ENCODE results near the gene GORAB. TPM values are rescaled to one million over a fixed set of nuclear protein-coding genes. Genes with fewer than 3 reads are reported as not detected.

GORAB gene
- polyA plus RNA-seq, 1 of the 3 experiments (the other 2 are of a cell fraction) = 10.5 TPM

DNA sequence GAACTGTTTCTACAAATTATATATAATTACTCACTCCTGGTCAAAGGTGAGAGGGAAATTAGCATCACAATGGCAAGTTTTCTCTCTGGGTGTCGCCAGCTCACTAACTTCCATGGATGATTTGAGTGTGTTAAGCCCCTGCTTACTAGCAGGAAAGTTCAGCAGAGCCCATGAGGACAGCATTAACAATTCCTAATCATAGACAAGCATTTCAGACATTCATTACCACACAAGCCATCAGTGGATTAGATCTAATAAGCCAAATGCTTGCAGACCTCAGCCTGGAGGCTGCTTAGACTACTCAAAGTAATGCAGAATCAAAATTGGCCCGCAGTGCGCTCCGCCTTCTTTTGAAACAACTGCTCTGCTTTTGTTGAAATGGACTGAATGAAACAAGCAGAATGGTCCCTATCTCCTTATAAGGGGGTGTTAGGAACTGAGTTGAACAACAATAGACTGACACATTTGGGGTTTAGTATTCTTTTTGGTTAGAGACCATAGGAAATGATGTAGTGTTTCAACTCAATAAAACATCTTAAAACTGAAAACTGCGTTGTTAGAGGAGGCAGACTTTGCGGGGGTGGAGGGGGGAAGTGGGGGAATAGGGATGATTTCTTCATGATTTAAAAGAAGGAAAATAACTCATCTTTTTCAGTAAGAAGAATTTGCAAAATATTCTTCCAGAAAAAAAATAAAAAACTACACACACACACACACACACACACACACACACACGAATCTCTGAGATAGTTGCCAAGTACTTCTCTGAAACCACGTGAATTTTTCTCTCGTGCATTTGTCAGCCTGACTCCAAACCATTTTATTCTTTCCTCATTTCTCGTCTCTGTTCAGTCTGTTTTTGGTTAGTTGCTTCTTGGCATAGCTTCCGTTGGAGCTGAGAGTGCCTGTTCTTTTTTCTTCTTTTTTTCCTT, 54.6 kb downstream of the GORAB start:
- H3K4me2 ChIP-seq = peak overlapping the region; percentile 63
- peak; percentile 60; the same call in 1 of the 2 replicates for TF ChIP-seq SIN3A (IDR thresholded peaks at IDR 0.05; ENCODE audit: borderline replicate concordance, low read depth, low read length)
- no peak for TF ChIP-seq JUND (IDR thresholded peaks at IDR 0.05)
- peak; percentile 51 for TF ChIP-seq TCF12 (IDR thresholded peaks at IDR 0.05)
- TF ChIP-seq FOSL2 (IDR thresholded peaks at IDR 0.05; ENCODE audit: borderline replicate concordance, low read depth) = no peak
- TF ChIP-seq, protein P1, sequence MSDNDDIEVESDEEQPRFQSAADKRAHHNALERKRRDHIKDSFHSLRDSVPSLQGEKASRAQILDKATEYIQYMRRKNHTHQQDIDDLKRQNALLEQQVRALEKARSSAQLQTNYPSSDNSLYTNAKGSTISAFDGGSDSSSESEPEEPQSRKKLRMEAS (IDR thresholded peaks at IDR 0.05; ENCODE audit: low read depth) = peak; percentile 62
- TF ChIP-seq EP300 (IDR thresholded peaks at IDR 0.05; ENCODE audit: borderline replicate concordance in 1 of 2, low read depth in 1 of 2, low read length in 1 of 2) = 0 out of 4 replicates have a peak, but pooled peaks of 1 of the 2 experiments have one; percentile 36
- no peak for TF ChIP-seq MEF2A (IDR thresholded peaks at IDR 0.05; ENCODE audit: borderline replicate concordance, low read depth)
- TF ChIP-seq NFIC (IDR thresholded peaks at IDR 0.05; ENCODE audit: borderline replicate concordance) = peak; percentile 55
- no peaks in the 10 kb centered on the region for H3K9me3 ChIP-seq
- H4K20me1 ChIP-seq (ENCODE audit: insufficient read depth) = no peaks in the 10 kb centered on the region
- peak overlapping the region; percentile 26; the same call in 1 of the 2 replicates for H3K9ac ChIP-seq
- ChIA-PET CTCF (interaction anchor here (1.1 kb wide), 1 partner anchor 15 kb away, joined by 3 read pairs; no protein-coding TSS in a partner anchor), POLR2A (no interaction called here)
- no peaks in the 10 kb centered on the region for H3K79me2 ChIP-seq (ENCODE audit: insufficient read depth)
- no peaks in the 10 kb centered on the region for H3K27me3 ChIP-seq (ENCODE audit: insufficient read depth)
- H3K36me3 ChIP-seq (replicated peaks in 1 of 2; ENCODE audit: control insufficient read depth in 1 of 2, insufficient read depth in 2 of 2, low read length in 1 of 2) = no peaks in the 10 kb centered on the region
- H3F3A ChIP-seq (replicated peaks; ENCODE audit: insufficient read depth) = peaks cover 10% of the 10 kb centered on the region
- peak overlapping the region; percentile 67 to 99 for H3K27ac ChIP-seq (ENCODE audit: low read depth in 2 of 2, low read length in 1 of 2)
- DNase-seq = no peak
- H2AFZ ChIP-seq (ENCODE audit: low read depth) = peak overlapping the region; percentile 64
- WGBS (ENCODE audit: low lambda C conversion rate) = 15% methylated on average over 11 of the region's 11 CpGs
- H3K4me3 ChIP-seq (ENCODE audit: low read depth in 2 of 2, low read length in 1 of 2) = peak overlapping the region in 1 of 2 experiments; percentile 35; a peak in 1 of 4 replicates
- H3K9me2 ChIP-seq = no peaks in the 10 kb centered on the region
- H3K4me1 ChIP-seq (ENCODE audit: control insufficient read depth in 1 of 2, insufficient read depth in 2 of 2, low read depth in 1 of 2, low read length in 1 of 2) = peaks cover 6 to 22% of the 10 kb centered on the region in 2 experiments; a peak in 2 of 4 replicates

DNA sequence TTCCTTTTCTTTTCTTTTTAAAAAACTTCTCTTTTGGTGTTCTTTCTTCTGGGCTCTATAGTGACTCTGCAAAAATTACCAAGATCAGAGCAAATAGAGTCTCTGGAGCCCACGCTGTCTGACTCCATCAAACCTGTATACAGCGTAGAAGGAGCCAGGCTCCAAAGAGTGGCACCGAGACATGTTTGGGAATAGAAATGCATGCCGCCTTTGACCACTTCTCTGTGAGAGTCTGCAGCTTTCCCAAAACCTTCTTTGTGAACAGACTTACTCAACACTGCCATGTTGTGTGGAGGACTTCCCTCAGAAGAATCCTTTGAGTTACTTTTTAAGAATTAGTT, 55.3 kb downstream of the GORAB start:
- Histone ChIP-seq H2AFZ (ENCODE audit: low read depth) (peak overlapping the region; percentile 64), H3K4me2 (peak overlapping the region; percentile 63), H3K4me3 (ENCODE audit: low read depth in 2 of 2, low read length in 1 of 2) (peak overlapping the region in 1 of 2 experiments; percentile 35; a peak in 1 of 4 replicates), H3F3A (replicated peaks; ENCODE audit: insufficient read depth) (peaks cover 10% of the 10 kb centered on the region), H3K36me3 (replicated peaks in 1 of 2; ENCODE audit: control insufficient read depth in 1 of 2, insufficient read depth in 2 of 2, low read length in 1 of 2) (no peaks in the 10 kb centered on the region), H3K9ac (peak overlapping the region; percentile 26; the same call in 1 of the 2 replicates), H3K79me2 (ENCODE audit: insufficient read depth) (no peaks in the 10 kb centered on the region; the same call in 1 of the 2 replicates), H3K9me2 (no peaks in the 10 kb centered on the region), H4K20me1 (ENCODE audit: insufficient read depth) (no peaks in the 10 kb centered on the region), H3K4me1 (ENCODE audit: control insufficient read depth in 1 of 2, insufficient read depth in 2 of 2, low read depth in 1 of 2, low read length in 1 of 2) (peaks cover 6 to 25% of the 10 kb centered on the region in 2 experiments; a peak in 2 of 4 replicates), H3K9me3 (no peaks in the 10 kb centered on the region), H3K27ac (ENCODE audit: low read depth in 2 of 2, low read length in 1 of 2) (peak overlapping the region; percentile 67 to 99), H3K27me3 (ENCODE audit: insufficient read depth) (no peaks in the 10 kb centered on the region)
- no peak for DNase-seq
- POLR2A ChIA-PET = no interaction called here
- 41% methylated on average over 4 of the region's 4 CpGs for WGBS (ENCODE audit: low lambda C conversion rate)
- TF ChIP-seq, protein P2, sequence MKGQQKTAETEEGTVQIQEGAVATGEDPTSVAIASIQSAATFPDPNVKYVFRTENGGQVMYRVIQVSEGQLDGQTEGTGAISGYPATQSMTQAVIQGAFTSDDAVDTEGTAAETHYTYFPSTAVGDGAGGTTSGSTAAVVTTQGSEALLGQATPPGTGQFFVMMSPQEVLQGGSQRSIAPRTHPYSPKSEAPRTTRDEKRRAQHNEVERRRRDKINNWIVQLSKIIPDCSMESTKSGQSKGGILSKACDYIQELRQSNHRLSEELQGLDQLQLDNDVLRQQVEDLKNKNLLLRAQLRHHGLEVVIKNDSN (IDR thresholded peaks at IDR 0.05; ENCODE audit: borderline replicate concordance, low read depth) = no peak
- TF ChIP-seq RAD21 (IDR thresholded peaks at IDR 0.05; ENCODE audit: low read length) (no peak), GABPA (IDR thresholded peaks at IDR 0.05; ENCODE audit: low read depth) (no peak), NRF1 (IDR thresholded peaks at IDR 0.05; ENCODE audit: low read depth, low read length) (no peak), SMC3 (IDR thresholded peaks at IDR 0.05; ENCODE audit: low read depth, low read length) (no peak), FOSL2 (IDR thresholded peaks at IDR 0.05; ENCODE audit: borderline replicate concordance, low read depth) (no peak), SIN3A (IDR thresholded peaks at IDR 0.05; ENCODE audit: borderline replicate concordance, low read depth, low read length) (no peak), JUND (IDR thresholded peaks at IDR 0.05) (no peak), RFX5 (IDR thresholded peaks at IDR 0.05; ENCODE audit: low read length) (no peak)
- TF ChIP-seq, protein P3, sequence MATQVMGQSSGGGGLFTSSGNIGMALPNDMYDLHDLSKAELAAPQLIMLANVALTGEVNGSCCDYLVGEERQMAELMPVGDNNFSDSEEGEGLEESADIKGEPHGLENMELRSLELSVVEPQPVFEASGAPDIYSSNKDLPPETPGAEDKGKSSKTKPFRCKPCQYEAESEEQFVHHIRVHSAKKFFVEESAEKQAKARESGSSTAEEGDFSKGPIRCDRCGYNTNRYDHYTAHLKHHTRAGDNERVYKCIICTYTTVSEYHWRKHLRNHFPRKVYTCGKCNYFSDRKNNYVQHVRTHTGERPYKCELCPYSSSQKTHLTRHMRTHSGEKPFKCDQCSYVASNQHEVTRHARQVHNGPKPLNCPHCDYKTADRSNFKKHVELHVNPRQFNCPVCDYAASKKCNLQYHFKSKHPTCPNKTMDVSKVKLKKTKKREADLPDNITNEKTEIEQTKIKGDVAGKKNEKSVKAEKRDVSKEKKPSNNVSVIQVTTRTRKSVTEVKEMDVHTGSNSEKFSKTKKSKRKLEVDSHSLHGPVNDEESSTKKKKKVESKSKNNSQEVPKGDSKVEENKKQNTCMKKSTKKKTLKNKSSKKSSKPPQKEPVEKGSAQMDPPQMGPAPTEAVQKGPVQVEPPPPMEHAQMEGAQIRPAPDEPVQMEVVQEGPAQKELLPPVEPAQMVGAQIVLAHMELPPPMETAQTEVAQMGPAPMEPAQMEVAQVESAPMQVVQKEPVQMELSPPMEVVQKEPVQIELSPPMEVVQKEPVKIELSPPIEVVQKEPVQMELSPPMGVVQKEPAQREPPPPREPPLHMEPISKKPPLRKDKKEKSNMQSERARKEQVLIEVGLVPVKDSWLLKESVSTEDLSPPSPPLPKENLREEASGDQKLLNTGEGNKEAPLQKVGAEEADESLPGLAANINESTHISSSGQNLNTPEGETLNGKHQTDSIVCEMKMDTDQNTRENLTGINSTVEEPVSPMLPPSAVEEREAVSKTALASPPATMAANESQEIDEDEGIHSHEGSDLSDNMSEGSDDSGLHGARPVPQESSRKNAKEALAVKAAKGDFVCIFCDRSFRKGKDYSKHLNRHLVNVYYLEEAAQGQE (IDR thresholded peaks at IDR 0.05; ENCODE audit: low read depth, low read length) = no peak
- TF ChIP-seq, protein P4, sequence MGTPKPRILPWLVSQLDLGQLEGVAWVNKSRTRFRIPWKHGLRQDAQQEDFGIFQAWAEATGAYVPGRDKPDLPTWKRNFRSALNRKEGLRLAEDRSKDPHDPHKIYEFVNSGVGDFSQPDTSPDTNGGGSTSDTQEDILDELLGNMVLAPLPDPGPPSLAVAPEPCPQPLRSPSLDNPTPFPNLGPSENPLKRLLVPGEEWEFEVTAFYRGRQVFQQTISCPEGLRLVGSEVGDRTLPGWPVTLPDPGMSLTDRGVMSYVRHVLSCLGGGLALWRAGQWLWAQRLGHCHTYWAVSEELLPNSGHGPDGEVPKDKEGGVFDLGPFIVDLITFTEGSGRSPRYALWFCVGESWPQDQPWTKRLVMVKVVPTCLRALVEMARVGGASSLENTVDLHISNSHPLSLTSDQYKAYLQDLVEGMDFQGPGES (IDR thresholded peaks at IDR 0.05; ENCODE audit: low read depth, low read length) = no peak
- TF ChIP-seq, protein P5, sequence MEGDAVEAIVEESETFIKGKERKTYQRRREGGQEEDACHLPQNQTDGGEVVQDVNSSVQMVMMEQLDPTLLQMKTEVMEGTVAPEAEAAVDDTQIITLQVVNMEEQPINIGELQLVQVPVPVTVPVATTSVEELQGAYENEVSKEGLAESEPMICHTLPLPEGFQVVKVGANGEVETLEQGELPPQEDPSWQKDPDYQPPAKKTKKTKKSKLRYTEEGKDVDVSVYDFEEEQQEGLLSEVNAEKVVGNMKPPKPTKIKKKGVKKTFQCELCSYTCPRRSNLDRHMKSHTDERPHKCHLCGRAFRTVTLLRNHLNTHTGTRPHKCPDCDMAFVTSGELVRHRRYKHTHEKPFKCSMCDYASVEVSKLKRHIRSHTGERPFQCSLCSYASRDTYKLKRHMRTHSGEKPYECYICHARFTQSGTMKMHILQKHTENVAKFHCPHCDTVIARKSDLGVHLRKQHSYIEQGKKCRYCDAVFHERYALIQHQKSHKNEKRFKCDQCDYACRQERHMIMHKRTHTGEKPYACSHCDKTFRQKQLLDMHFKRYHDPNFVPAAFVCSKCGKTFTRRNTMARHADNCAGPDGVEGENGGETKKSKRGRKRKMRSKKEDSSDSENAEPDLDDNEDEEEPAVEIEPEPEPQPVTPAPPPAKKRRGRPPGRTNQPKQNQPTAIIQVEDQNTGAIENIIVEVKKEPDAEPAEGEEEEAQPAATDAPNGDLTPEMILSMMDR (IDR thresholded peaks at IDR 0.05) = no peak
- TF ChIP-seq, protein P1 (IDR thresholded peaks at IDR 0.05; ENCODE audit: low read depth) = no peak
- CTCF ChIA-PET = interaction anchor here (1.1 kb wide), 1 partner anchor 14 kb away, joined by 3 read pairs; no protein-coding TSS in a partner anchor
